Neural progenitor cell (in vitro differentiated cells): ENCODE data around the gene KIF26B. TPM values are rescaled to one million over a fixed set of nuclear protein-coding genes. Genes with fewer than 3 reads are reported as not detected.
"Not testable (repeated sequence)": the region's sequence is repeated elsewhere in the genome, so short reads cannot be mapped to it uniquely, and the experiment has no call there.

ENCODE experiments used
- DNase-seq: peaks from one replicate; pipeline ENCODE4 v3.0.0-alpha.2; 2016; ENCODE audit warnings: low spot score
- H2AFZ ChIP-seq: fragments of 200-600 bp; sonication (generic); replicated peaks from 2 replicates; pipeline ENCODE4 v1.6.1; 2016; ENCODE audit warnings: antibody characterized with exemption
- H3F3A ChIP-seq: fragments of 200-600 bp; sonication (generic); 2 replicates; pipeline ENCODE4 v1.6.1; 2016; ENCODE audit warnings: antibody characterized with exemption, low read depth
- H3K27ac ChIP-seq: fragments of 200-600 bp; sonication (generic); 2 replicates; pipeline ENCODE4 v1.5.1; 2016; ENCODE audit warnings: mild to moderate bottlenecking
- H3K27me3 ChIP-seq: fragments of 200-600 bp; sonication (generic); 2 replicates; pipeline ENCODE4 v1.6.1; 2016; ENCODE audit warnings: mild to moderate bottlenecking, moderate library complexity
- H3K36me3 ChIP-seq: fragments of 200-600 bp; sonication (generic); 2 replicates; pipeline ENCODE4 v1.5.1; 2016
- H3K4me1 ChIP-seq: fragments of 200-600 bp; sonication (generic); 2 replicates; pipeline ENCODE4 v1.6.1; 2016; ENCODE audit warnings: mixed run types
- H3K4me2 ChIP-seq: fragments of 200-600 bp; sonication (generic); 2 replicates; pipeline ENCODE4 v1.6.1; 2016
- H3K4me3 ChIP-seq: fragments of 200-600 bp; sonication (generic); 2 replicates; pipeline ENCODE4 v1.5.1; 2016
- H3K79me2 ChIP-seq: fragments of 200-600 bp; sonication (generic); 2 replicates; pipeline ENCODE4 v1.6.1; 2016; ENCODE audit warnings: low read depth
- H3K9ac ChIP-seq: fragments of 200-600 bp; sonication (generic); 2 replicates; pipeline ENCODE4 v1.6.1; 2016
- H3K9me3 ChIP-seq: fragments of 200-600 bp; sonication (generic); 2 replicates; pipeline ENCODE4 v1.5.1; 2016; ENCODE audit warnings: low read depth
- H4K20me1 ChIP-seq: fragments of 200-600 bp; sonication (generic); 2 replicates; pipeline ENCODE4 v1.6.1; 2016; ENCODE audit warnings: low read depth
- H3K27ac Mint-ChIP-seq: 3 replicates; pipeline ENCODE4 v1.8.0; 2021; ENCODE audit warnings: mixed read lengths
- H3K27me3 Mint-ChIP-seq: 2 replicates; pipeline ENCODE4 v1.8.0; 2022; ENCODE audit warnings: low read depth, mild to moderate bottlenecking, inconsistent platforms, moderate library complexity, mixed read lengths; ENCODE audit not compliant: insufficient read depth
- H3K36me3 Mint-ChIP-seq: 3 replicates; pipeline ENCODE4 v1.8.0; 2021; ENCODE audit warnings: mixed read lengths
- H3K4me1 Mint-ChIP-seq: 3 replicates; pipeline ENCODE4 v1.8.0; 2021; ENCODE audit warnings: mixed read lengths
- H3K4me3 Mint-ChIP-seq: 3 replicates; pipeline ENCODE4 v1.8.0; 2021; ENCODE audit warnings: mild to moderate bottlenecking, moderate library complexity, mixed read lengths
- H3K9me3 Mint-ChIP-seq: 3 replicates; pipeline ENCODE4 v1.8.0; 2020; ENCODE audit warnings: mixed read lengths
- EZH2 ChIP-seq: fragments of 200-600 bp; sonication (generic); IDR thresholded peaks from 2 replicates; pipeline ENCODE4 v1.6.1; 2017; ENCODE audit warnings: antibody characterized with exemption, mild to moderate bottlenecking, moderate library complexity
- EZH2phosphoT487 ChIP-seq: fragments of 200-600 bp; sonication (generic); IDR thresholded peaks from 2 replicates; pipeline ENCODE4 v1.6.1; 2017; ENCODE audit warnings: antibody characterized with exemption
- total RNA-seq: library from RNA; depleted of rRNA; stranded (reverse); fragments of >200 nt; gene quantifications from 2 replicates; pipeline ENCODE4 v1.2.3, GENCODE V29; 2015; ENCODE audit warnings: low replicate concordance
- TF ChIP-seq, protein P1 (sequence below): fragments of 200-600 bp; sonication (generic); IDR thresholded peaks from 2 replicates; pipeline ENCODE4 v1.5.1; 2017; ENCODE audit warnings: antibody characterized with exemption, mild to moderate bottlenecking

The KIF26B gene
- total RNA-seq, 1 donor from 2014 or later = 0.47 TPM

DNA sequence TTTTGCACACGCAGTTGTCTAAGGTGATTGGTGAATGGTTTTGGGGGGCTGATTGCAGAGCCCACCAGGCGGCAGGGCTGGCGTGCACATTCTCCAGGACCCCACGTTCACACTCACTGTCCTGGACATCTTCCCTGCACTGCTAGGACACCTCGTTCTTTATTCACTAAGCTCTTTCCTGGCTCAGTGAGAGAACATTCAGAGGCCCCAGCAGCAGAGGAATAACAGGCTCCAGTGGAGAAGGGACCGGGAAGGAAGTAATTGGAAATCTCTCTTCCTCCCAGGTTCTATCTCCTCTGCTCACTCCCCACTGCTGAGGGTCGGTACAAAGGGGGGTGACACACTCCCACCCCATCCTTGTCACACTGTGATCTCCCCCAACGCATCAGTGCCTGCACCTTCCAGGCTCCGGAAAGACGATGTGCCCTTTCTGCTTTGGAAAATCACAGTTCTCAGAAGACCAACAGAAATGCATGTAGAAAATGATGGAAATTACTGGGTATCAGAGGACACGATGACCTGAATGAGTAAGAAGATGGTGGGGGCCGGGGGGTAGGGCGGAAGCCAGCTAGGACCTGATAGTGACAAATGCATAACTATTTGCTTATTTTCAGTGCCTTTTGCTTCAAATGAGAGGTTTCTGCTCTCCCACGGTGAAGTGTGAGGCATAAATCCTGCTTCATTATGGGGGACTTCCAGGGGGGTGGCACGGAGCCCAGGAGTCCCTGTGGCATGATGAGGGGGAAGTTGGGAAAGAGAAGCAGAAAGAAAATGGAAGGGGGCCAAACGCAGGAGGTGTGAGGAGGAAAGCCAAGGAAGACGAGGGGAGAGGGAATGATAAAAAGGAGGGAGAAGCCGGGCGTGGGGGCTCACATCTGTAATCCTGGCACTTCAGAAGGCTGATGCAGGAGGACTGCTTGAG is 25.2 kb upstream of the KIF26B start:
- H3K4me1 ChIP-seq = peaks cover 10% of the 10 kb centered on the region
- H3K9ac ChIP-seq = no peak overlapping the region
- Mint-ChIP-seq H3K36me3 (peaks cover 6% of the 10 kb centered on the region), H3K4me3 (no peak overlapping the region), H3K9me3 (no peaks in the 10 kb centered on the region), H3K27ac (peak overlapping the region; percentile 86), H3K27me3 (peaks cover 6% of the 10 kb centered on the region), H3K4me1 (peaks cover 17% of the 10 kb centered on the region)
- H3K27ac ChIP-seq = no peak overlapping the region
- no peaks in the 10 kb centered on the region for H3K9me3 ChIP-seq
- H3F3A ChIP-seq = no peaks in the 10 kb centered on the region
- H3K4me2 ChIP-seq = no peak overlapping the region
- DNase-seq = no peak
- H3K27me3 ChIP-seq = no peaks in the 10 kb centered on the region
- no peak for TF ChIP-seq EZH2phosphoT487
- TF ChIP-seq, protein P1, sequence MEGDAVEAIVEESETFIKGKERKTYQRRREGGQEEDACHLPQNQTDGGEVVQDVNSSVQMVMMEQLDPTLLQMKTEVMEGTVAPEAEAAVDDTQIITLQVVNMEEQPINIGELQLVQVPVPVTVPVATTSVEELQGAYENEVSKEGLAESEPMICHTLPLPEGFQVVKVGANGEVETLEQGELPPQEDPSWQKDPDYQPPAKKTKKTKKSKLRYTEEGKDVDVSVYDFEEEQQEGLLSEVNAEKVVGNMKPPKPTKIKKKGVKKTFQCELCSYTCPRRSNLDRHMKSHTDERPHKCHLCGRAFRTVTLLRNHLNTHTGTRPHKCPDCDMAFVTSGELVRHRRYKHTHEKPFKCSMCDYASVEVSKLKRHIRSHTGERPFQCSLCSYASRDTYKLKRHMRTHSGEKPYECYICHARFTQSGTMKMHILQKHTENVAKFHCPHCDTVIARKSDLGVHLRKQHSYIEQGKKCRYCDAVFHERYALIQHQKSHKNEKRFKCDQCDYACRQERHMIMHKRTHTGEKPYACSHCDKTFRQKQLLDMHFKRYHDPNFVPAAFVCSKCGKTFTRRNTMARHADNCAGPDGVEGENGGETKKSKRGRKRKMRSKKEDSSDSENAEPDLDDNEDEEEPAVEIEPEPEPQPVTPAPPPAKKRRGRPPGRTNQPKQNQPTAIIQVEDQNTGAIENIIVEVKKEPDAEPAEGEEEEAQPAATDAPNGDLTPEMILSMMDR = no peak
- TF ChIP-seq EZH2 = no peak
- H2AFZ ChIP-seq = peak overlapping the region; percentile 24
- no peaks in the 10 kb centered on the region for H4K20me1 ChIP-seq
- no peaks in the 10 kb centered on the region for H3K79me2 ChIP-seq
- H3K36me3 ChIP-seq = no peaks in the 10 kb centered on the region
- no peak overlapping the region for H3K4me3 ChIP-seq

DNA sequence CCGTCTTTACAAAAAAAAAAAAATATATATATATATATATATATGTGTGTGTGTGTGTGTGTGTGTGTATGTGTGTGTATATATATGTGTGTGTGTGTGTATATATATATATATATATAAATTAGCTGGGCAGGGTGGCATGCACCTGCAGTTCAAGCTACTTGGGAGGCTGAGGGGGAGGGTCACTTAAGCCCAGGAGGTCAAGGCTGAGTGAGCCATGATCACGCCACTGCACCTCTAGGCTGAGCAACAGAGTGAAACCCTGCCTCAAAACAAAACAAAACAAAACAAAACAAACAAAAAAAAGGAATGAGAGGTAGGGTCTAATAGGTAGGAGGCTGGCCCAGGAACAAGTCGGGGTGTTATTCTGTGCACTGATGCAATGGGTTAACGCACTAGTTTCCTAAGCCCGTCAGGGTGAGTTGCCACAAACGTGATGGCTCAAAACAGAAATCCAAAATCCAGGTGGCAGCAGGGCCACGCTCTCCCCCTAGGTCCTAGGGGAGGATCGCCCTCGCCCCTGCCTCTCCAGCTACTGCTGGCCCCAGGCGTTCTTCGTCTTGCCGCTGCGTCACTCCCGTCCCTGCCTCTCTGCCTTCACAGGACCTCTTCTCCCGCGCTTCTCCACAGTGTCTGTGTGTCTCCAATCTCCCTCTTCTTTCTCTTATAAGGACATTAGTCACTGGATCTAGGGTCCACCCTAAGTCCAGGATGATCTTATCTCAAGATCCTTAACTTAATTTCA is 24.3 kb upstream of the KIF26B start:
- not testable (repeated sequence) for H3K36me3 Mint-ChIP-seq, H3F3A ChIP-seq, H3K27ac ChIP-seq, H3K27ac Mint-ChIP-seq, H3K9me3 Mint-ChIP-seq, H3K27me3 Mint-ChIP-seq, H2AFZ ChIP-seq, H3K9me3 ChIP-seq, H4K20me1 ChIP-seq, H3K4me2 ChIP-seq, H3K9ac ChIP-seq, H3K4me3 Mint-ChIP-seq, DNase-seq, H3K27me3 ChIP-seq, H3K79me2 ChIP-seq, H3K4me3 ChIP-seq, H3K36me3 ChIP-seq
- peaks cover 17% of the 10 kb centered on the region for H3K4me1 Mint-ChIP-seq
- H3K4me1 ChIP-seq = peaks cover 10% of the 10 kb centered on the region

DNA sequence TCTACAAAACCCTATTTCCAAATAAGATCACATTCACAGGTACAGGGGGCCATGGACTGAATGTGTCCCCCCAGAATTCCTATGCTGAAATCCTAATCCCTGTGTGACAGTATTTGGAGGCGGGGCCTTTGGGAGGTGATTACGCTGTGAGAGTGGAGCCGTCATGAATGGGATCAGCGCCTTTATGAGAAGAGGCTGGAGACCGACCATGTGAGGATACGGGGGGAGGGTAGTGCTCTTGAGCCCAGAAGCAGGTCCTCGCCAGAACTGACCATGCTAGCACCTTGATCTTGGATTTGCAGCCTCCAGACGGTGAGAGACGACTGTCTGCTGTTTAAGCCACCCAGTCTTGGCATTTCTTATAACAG is 23.8 kb upstream of the KIF26B start:
- H3K27me3 ChIP-seq = no peaks in the 10 kb centered on the region
- H3K27me3 Mint-ChIP-seq = peaks cover 4% of the 10 kb centered on the region

DNA sequence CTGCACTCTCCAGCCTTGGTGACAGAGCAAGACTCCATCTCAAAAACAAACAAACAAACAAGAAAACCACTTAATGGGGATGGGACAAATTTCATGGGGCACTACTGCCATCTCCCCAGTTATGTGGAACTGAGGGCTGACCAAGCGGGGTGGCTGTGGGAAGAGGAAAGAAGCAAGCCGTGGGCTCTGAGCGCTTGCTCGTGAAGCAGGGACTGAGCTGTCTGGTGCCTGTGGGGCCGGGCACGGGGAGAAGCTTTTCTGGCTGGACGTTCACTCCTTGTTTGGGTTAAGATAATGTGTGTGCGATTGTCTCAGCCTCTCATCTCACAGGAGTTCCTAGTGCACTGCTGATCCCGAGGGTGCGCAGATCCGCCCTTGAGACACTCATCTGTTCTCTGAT is 22.0 kb upstream of the KIF26B start:
- Histone ChIP-seq H3K4me1 (peaks cover 10% of the 10 kb centered on the region), H3K27me3 (no peaks in the 10 kb centered on the region), H3K36me3 (no peaks in the 10 kb centered on the region), H3K9ac (no peak overlapping the region), H4K20me1 (no peaks in the 10 kb centered on the region), H3K4me2 (no peak overlapping the region), H2AFZ (no peak overlapping the region), H3K27ac (no peak overlapping the region), H3F3A (no peaks in the 10 kb centered on the region), H3K4me3 (no peak overlapping the region), H3K9me3 (no peaks in the 10 kb centered on the region), H3K79me2 (no peaks in the 10 kb centered on the region)
- Mint-ChIP-seq H3K27me3 (peaks cover 4% of the 10 kb centered on the region), H3K4me1 (peaks cover 17% of the 10 kb centered on the region), H3K27ac (no peak overlapping the region), H3K36me3 (no peaks in the 10 kb centered on the region), H3K9me3 (no peaks in the 10 kb centered on the region), H3K4me3 (no peak overlapping the region)
- no peak for DNase-seq
- TF ChIP-seq EZH2 = no peak
- TF ChIP-seq, protein P1 = no peak
- TF ChIP-seq EZH2phosphoT487 = no peak

More for the DNA sequence above, 23.8 kb upstream of the KIF26B start:
- Histone ChIP-seq H3K27ac (no peak overlapping the region), H4K20me1 (no peaks in the 10 kb centered on the region), H3K36me3 (no peaks in the 10 kb centered on the region), H3K79me2 (no peaks in the 10 kb centered on the region), H3K9ac (no peak overlapping the region), H2AFZ (no peak overlapping the region), H3K4me1 (peaks cover 10% of the 10 kb centered on the region), H3K4me3 (no peak overlapping the region), H3K4me2 (no peak overlapping the region), H3F3A (no peaks in the 10 kb centered on the region), H3K9me3 (no peaks in the 10 kb centered on the region)
- Mint-ChIP-seq H3K27ac (no peak overlapping the region), H3K9me3 (no peaks in the 10 kb centered on the region), H3K4me3 (no peak overlapping the region), H3K36me3 (no peaks in the 10 kb centered on the region), H3K4me1 (peaks cover 17% of the 10 kb centered on the region)
- TF ChIP-seq EZH2 = no peak
- DNase-seq = peak; percentile 20
